Chondrocyte (in vitro differentiated cells): Measurements from ENCODE around the gene RGS17. TPM values are rescaled to one million over a fixed set of nuclear protein-coding genes. Genes with fewer than 3 reads are reported as not detected.
A peak's percentile ranks its signal among the peaks of the same experiment; 100 is the strongest.
"Not testable (repeated sequence)": the region's sequence is repeated elsewhere in the genome, so short reads cannot be mapped to it uniquely, and the experiment has no call there.

Source experiments
- DNase-seq: peaks from one replicate; pipeline ENCODE4 v3.0.0; 2021; ENCODE audit warnings: mixed read lengths, low spot score
- H3K27ac Mint-ChIP-seq: one replicate; pipeline ENCODE4 v1.8.0; 2021; ENCODE audit warnings: mild to moderate bottlenecking, moderate library complexity, mixed read lengths; ENCODE audit not compliant: unreplicated experiment
- H3K27me3 Mint-ChIP-seq: 2 replicates; pipeline ENCODE4 v1.8.0; 2021; ENCODE audit warnings: low read depth, mixed read lengths
- H3K36me3 Mint-ChIP-seq: 2 replicates; pipeline ENCODE4 v1.8.0; 2021; ENCODE audit warnings: low read depth, mixed read lengths
- H3K4me1 Mint-ChIP-seq: 2 replicates; pipeline ENCODE4 v1.8.0; 2021; ENCODE audit warnings: low read depth, mild to moderate bottlenecking, mixed read lengths
- H3K4me3 Mint-ChIP-seq: one replicate; pipeline ENCODE4 v1.8.0; 2021; ENCODE audit warnings: mild to moderate bottlenecking, moderate library complexity, mixed read lengths; ENCODE audit not compliant: unreplicated experiment
- H3K9me3 Mint-ChIP-seq: 2 replicates; pipeline ENCODE4 v1.8.0; 2021; ENCODE audit warnings: low read depth, mixed read lengths
- CTCF ChIP-seq: fragments of 200-600 bp; sonication (generic); IDR thresholded peaks from 2 replicates; pipeline ENCODE4 v1.5.0; 2021; ENCODE audit warnings: antibody characterized with exemption, mild to moderate bottlenecking, moderate library complexity
- total RNA-seq: library from RNA; stranded (reverse); gene quantifications from 3 replicates; pipeline ENCODE4 v1.2.1, GENCODE V29; 2021

Gene RGS17
- total RNA-seq, 1 donor from 2014 or later: 1.5 TPM

DNA sequence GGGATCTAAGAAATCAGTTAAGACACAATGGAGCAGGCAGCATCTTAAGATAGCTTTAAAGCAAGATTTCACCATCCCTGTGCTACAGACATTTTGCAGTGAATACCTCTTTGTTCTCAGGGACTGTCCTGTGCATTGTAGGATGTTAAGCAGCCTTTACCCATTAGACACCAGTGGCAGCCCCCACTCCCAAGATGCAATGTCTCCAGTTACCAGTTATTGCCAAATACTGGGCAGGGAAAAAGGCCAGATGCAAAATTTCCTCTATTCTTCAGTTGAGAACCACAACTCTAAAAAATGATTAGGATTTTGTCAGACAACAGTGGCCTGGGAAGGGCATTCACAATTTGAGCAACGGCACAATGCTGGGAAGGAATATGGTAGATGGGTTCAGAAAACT lies 154.3 kb downstream of the RGS17 start:
- H3K27ac Mint-ChIP-seq: no peak overlapping the region
- H3K4me1 Mint-ChIP-seq: peaks cover 41% of the 10 kb centered on the region
- no peak for TF ChIP-seq CTCF
- no peaks in the 10 kb centered on the region for H3K27me3 Mint-ChIP-seq
- H3K9me3 Mint-ChIP-seq: no peaks in the 10 kb centered on the region
- H3K4me3 Mint-ChIP-seq: no peak overlapping the region
- no peak for DNase-seq
- peaks cover 12% of the 10 kb centered on the region for H3K36me3 Mint-ChIP-seq

DNA sequence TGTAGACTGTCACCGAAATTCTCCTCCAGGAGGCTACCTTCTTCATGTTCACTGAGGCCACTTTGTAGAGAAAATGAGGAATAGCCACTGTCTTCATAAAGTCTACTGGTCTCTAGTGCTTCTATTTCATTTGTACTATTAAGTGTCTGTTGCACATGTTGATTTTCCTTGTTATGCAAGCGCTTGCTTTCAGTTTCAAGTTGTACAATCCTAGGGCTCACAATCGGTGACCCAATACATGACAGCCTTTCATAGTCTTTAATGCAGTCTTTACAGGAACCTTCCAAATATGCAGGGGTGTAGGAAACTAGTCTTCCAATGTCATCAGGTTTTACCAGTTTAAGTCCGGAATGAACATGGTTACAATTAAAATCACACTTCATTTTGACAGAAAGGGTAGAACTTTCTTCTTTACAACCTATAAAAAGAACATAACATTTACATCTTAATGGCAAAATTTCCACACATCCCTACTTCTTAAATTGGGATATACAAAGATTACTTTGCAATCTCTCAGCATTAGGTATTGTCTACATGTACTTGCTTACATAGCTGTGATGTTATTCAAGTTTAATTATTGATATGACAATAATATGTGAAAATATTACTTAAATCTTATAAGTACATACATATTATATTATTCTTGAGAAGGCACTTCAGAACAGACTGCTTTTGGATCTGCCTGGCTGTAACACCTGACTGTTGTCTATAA lies 155.7 kb downstream of the RGS17 start:
- no peak for TF ChIP-seq CTCF
- no peak overlapping the region for H3K27ac Mint-ChIP-seq
- H3K27me3 Mint-ChIP-seq: no peaks in the 10 kb centered on the region
- no peaks in the 10 kb centered on the region for H3K9me3 Mint-ChIP-seq
- peaks cover 17% of the 10 kb centered on the region for H3K36me3 Mint-ChIP-seq
- DNase-seq: no peak
- H3K4me1 Mint-ChIP-seq: peaks cover 27% of the 10 kb centered on the region
- H3K4me3 Mint-ChIP-seq: no peak overlapping the region

- Mint-ChIP-seq H3K27ac (no peak overlapping the region), H3K9me3 (peaks cover 7% of the 10 kb centered on the region), H3K27me3 (no peaks in the 10 kb centered on the region), H3K4me1 (peaks cover 19% of the 10 kb centered on the region), H3K36me3 (peaks cover 30% of the 10 kb centered on the region), H3K4me3 (no peak overlapping the region)
- no peak for TF ChIP-seq CTCF
- no peak for DNase-seq
These were observed 157.2 kb downstream of the RGS17 start for GRCh38 chr6:152973916-152974315.

DNA sequence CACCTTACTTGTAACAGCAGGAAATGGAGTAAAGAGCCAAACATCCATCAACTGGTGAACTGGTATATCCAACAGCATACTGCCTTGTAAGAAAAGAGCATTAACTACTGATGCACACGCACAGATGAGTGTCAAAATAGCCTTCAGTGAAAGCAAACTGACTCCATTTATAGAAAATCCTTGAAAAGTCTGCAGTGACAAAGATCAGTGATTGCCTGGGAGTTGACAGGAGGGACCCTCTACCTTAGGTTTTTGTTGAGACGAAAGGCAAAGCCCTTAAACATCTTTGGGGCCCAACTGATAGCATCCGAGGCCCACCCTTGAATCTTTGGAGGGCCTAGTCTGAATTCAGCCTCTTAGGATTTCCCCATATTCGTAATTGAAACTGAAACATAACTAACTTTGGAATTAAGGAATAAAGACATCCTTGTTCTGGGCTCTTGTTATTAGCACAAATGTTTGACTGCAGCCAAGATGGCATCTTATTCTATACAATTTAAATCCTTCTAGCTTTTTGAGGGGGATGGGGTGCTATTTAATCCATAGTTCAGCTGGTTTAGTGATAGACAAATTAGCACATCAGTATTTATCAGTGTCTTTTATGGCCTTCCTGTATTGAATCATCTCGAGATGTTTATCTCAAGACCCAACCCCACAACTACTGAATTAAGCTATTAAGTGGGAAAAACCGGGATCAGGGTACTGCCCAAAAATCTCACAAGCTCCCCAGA lies 161.2 kb downstream of the RGS17 start:
- no peak for DNase-seq
- Mint-ChIP-seq H3K9me3 (peaks cover 35% of the 10 kb centered on the region), H3K27ac (no peak overlapping the region), H3K4me1 (peaks cover under 1% of the 10 kb centered on the region), H3K36me3 (peaks cover 40% of the 10 kb centered on the region), H3K4me3 (no peak overlapping the region), H3K27me3 (no peaks in the 10 kb centered on the region)
- TF ChIP-seq CTCF: no peak

- not testable (repeated sequence) for H3K4me3 Mint-ChIP-seq, H3K4me1 Mint-ChIP-seq, H3K27ac Mint-ChIP-seq
- peaks cover 38% of the 10 kb centered on the region for H3K9me3 Mint-ChIP-seq
- H3K27me3 Mint-ChIP-seq: peaks cover 14% of the 10 kb centered on the region
- H3K36me3 Mint-ChIP-seq: peaks cover 29% of the 10 kb centered on the region
- DNase-seq: peak; percentile 62
These were observed 164.8 kb downstream of the RGS17 start for GRCh38 chr6:152966168-152966894.
